ENCODE data around the gene IGF1R.

The IGF1R gene

DNA sequence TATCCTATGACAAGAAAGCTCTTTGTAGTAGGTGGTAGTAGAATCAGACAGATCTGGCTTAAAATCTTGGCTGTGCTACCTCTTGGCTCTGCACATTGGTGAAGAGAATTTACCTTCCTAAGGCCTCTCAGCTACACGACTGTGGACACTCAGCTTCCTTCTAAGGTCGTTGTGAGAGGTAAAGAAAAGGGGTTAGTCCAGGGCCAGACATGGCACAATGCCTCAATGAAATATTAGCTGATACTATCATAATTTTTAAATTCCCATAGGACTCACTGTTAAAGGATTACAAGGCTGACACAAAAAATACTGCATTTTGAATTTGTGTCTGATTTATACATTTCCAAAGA lies 80.4 kb downstream of the IGF1R start:
- DNase-seq: no peak

GRCh38 chr15:98729446-98730042 lies 81.2 kb downstream of the IGF1R start:
- no peak for DNase-seq

DNA sequence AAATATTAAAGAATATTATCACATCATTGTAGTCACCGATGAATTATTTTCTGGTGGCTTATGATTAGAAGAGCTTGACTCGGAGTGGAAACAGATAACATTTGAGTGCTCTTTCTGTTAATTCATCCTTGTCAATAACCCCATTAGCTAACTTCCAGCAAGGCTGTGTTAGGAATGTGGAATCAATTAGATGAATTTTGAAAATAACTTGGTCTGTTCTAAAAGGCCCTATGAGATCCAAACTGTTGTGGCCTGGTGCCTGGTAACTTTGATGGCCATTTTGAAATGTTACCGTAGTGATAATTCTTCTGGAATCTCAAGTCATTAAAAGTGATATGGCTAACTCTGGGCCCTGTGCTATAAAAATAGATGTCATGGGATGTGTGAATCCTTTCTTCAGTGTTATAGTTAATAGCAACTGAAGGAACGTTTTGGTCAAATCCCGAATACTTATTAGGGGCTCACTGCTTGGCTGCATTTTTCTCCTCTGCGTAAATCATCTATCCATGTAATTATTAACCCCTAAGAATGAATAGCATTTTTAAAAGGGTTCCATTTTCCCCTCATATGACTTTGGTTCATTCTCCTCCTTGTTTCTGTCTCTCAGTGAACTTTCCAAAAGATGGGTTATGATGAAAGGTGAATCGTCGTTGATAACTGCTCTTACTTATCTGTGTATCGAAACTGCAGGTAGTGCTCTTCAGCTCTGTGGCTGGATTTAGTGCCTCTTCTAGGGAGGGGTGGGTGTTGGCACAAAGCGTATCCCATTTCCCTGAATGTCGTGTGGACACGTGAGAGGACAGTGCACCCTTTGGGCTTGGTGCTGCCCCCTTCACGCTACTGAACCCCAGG lies 82.7 kb downstream of the IGF1R start:
- DNase-seq: no peak

- no peak for DNase-seq
These were observed 83.5 kb downstream of the IGF1R start for GRCh38 chr15:98731712-98732450.

- DNase-seq: no peak
These were observed 84.8 kb downstream of the IGF1R start for GRCh38 chr15:98733098-98733497.

- no peak for DNase-seq
These were observed 86.3 kb downstream of the IGF1R start for GRCh38 chr15:98734466-98735199.

DNA sequence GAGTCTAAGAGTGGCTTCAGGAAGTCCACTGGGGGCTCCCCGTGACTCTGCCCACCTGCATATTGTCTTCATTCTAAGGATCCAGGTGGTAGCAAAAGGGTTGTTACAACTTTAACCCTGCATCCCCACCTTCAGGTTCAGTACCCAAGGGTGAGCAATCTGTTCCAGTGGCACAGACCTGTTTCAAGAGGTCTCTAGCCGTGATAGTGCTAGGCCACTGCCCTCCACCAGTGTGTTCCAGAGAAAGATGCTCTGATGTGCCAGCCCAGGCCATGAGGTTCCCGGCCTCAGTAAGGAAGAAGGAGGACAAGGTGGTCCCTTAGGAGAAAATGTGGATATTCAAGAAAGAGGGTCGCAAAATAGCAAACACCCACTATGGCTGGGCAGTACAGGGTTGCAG lies 87.0 kb downstream of the IGF1R start:
- no peak for DNase-seq

- DNase-seq: no peak
These were observed 87.7 kb downstream of the IGF1R start for GRCh38 chr15:98735895-98736617.

DNA sequence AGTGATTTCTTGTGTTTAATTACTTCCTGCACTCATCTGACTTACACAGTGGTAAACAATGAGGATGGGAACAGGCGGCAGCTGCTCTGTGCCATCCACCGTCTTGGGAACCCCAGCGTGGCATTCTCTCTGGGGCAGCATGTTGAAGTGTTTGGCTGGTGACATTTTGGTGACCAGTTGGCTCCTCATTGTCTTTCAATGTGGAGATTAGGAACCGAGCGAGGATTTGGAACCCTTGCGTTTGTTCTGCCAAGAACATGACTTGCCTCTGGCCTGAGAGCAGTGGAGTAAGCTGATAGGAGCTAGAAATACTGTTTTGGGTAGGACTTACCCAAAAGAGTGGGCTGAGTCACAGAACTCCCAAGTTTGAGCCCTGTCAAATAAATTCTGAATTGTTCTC lies 88.8 kb downstream of the IGF1R start:
- DNase-seq: no peak

GRCh38 chr15:98737721-98738120 lies 89.4 kb downstream of the IGF1R start:
- no peak for DNase-seq

- no peak for DNase-seq
These were observed 90.5 kb downstream of the IGF1R start for GRCh38 chr15:98738689-98739401.

GRCh38 chr15:98740295-98740694 lies 92.0 kb downstream of the IGF1R start:
- DNase-seq: no peak

DNA sequence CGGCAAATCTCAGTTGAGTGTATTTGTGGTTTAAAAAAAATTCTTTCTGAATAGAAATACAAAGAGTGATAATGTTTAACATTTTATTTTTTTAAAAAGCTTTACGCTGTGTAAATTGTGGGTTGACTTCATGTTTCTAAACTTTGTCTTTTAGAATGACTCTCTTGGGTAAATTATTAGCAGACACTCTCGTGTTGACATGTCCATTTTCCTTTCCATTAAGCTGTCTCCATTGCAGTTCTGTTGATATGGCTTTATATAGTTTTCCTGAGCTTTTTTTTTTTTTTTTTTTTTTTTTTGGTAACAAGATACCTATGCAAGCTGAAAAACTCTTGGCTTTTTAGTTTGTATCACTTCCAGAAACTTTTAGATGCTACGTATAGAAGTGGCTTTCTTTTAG lies 92.6 kb downstream of the IGF1R start:
- DNase-seq: no peak

DNA sequence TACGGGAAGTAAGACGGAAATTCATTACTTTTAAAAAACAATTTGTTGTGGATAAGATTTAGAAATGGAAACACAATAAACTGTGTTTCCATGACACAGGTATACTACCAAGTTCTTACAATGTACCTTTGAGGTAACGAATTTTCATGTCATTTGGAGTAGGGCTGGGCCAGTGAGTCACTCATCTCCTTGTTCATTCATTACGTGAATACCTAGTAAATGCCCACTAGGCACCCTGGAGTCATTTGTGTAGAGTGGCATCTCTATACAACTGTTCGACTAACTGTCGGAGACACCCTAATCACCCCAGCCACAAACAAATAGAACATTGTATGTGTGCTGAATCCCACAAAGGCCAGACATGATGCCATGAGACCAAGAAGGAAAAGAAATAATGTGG lies 94.8 kb downstream of the IGF1R start:
- DNase-seq: no peak

GRCh38 chr15:98744506-98744905 lies 96.2 kb downstream of the IGF1R start:
- no peak for DNase-seq

- DNase-seq: no peak
These were observed 96.8 kb downstream of the IGF1R start for GRCh38 chr15:98745179-98745578.

DNA sequence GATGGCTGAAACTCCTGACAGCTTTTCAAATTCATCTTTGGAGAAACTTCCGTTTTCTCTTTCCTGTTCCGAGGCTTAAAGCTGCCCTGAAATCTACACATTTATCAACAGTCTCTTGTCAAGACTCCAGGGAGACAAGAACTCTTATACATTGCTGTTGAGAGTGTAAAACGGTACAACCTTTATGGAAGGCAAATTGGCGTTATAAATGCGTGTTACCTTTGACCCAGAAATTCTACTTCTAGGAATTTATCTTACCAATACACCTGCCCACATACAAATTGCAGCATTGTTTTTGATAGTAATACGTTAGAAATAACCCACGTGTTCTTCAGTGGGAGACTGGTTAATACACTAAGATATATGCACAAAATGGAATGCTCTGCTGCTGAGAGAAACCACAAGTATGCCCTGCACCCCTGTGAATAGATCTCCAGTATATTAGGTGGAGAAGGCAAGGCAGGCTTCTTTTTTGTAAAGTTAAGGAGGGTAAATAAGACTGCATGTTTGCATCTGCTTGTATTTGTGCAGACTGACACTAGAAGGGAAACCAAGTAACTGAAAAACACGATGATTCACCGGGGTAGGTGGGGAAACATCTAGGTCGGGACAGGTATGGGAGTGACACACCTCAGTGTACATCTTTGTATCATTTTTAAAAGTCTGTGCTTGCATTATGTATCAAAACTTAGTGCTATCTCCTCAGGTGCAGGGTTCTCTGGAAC lies 97.5 kb downstream of the IGF1R start:
- DNase-seq: no peak

GRCh38 chr15:98746375-98747155 lies 98.2 kb downstream of the IGF1R start:
- no peak for DNase-seq

DNA sequence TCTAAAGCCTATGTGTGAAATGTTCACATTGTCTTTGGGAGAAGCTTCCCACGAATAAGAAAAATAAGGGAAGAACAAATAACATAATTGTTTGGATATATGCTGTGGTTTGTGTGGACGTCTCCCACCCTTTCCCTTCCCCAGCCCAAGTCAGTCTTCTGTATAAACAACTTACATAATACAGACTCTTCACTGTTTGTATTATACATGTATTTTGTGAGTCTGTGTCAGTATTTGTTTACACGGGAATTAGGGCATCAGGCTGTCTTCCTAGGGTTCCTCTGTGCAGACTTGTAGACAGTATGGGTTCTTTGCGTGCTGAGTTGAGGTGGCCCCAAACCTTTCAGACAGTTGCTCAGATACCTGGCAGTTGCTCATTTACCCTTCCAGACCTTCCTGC lies 103.4 kb downstream of the IGF1R start:
- DNase-seq: no peak
